ENCODE results near the gene HSPG2. TPM values are rescaled to one million over a fixed set of nuclear protein-coding genes. Genes with fewer than 3 reads are reported as not detected.
A peak's percentile ranks its signal among the peaks of the same experiment; 100 is the strongest.

Gene HSPG2
- total and polyA plus RNA-seq, 9 of the 15 experiments (the other 6 are each of a cell fraction or from before 2014, with no cell fraction given): 0.14 to 160 (median 15.7) TPM

DNA sequence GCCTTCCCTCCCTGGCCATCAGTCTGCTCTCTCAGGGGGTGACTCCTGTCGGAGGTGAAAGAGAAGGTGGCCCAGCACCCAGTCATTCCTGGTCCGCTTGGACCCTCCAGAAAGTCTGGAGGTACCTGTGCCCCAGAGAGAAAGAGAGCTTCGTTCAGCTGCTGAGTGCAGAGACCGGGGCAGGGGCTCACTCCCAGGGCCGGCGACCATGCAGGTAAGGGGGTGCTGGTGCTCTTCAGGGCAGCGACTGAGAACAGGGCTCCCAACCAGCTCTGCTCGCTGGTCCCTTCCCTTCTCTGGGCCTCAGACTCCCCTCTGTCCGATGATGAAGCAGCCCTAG is 30.1 kb downstream of the HSPG2 start (continued):
- TF ChIP-seq ZNF699 (CRISPR knock-in tag; IDR thresholded peaks at IDR 0.05; ENCODE audit: insufficient replicate concordance) (no peak), RUNX1 (IDR thresholded peaks at IDR 0.05; ENCODE audit: low read depth) (no peak), ILK (tag; IDR thresholded peaks at IDR 0.05; ENCODE audit: borderline replicate concordance, low read depth) (no peak), POLR2G (IDR thresholded peaks at IDR 0.05; ENCODE audit: low read depth, low read length) (peak; percentile 40; the same call in 1 of the 2 replicates), NFYB (IDR thresholded peaks at IDR 0.05; ENCODE audit: extremely low read depth, insufficient read length) (no peak), ZFX (CRISPR knock-in tag; IDR thresholded peaks at IDR 0.05) (peak; percentile 40), HDGF (IDR thresholded peaks at IDR 0.05) (peak; percentile 34; the same call in 1 of the 2 replicates), JUN (IDR thresholded peaks at IDR 0.05; ENCODE audit: borderline replicate concordance, low read depth, low read length) (0 out of 2 replicates have a peak, but pooled peaks have one; percentile 3), JUN (CRISPR knock-in tag; IDR thresholded peaks at IDR 0.05; ENCODE audit: borderline replicate concordance) (no peak), ZNF143 (CRISPR knock-in tag; IDR thresholded peaks at IDR 0.05) (no peak), SAFB (IDR thresholded peaks at IDR 0.05; ENCODE audit: borderline replicate concordance, low read depth, low read length) (no peak)
- TF ChIP-seq, protein P1, sequence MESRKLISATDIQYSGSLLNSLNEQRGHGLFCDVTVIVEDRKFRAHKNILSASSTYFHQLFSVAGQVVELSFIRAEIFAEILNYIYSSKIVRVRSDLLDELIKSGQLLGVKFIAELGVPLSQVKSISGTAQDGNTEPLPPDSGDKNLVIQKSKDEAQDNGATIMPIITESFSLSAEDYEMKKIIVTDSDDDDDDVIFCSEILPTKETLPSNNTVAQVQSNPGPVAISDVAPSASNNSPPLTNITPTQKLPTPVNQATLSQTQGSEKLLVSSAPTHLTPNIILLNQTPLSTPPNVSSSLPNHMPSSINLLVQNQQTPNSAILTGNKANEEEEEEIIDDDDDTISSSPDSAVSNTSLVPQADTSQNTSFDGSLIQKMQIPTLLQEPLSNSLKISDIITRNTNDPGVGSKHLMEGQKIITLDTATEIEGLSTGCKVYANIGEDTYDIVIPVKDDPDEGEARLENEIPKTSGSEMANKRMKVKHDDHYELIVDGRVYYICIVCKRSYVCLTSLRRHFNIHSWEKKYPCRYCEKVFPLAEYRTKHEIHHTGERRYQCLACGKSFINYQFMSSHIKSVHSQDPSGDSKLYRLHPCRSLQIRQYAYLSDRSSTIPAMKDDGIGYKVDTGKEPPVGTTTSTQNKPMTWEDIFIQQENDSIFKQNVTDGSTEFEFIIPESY (CRISPR knock-in tag; IDR thresholded peaks at IDR 0.05): no peak
- TF ChIP-seq, protein P2, sequence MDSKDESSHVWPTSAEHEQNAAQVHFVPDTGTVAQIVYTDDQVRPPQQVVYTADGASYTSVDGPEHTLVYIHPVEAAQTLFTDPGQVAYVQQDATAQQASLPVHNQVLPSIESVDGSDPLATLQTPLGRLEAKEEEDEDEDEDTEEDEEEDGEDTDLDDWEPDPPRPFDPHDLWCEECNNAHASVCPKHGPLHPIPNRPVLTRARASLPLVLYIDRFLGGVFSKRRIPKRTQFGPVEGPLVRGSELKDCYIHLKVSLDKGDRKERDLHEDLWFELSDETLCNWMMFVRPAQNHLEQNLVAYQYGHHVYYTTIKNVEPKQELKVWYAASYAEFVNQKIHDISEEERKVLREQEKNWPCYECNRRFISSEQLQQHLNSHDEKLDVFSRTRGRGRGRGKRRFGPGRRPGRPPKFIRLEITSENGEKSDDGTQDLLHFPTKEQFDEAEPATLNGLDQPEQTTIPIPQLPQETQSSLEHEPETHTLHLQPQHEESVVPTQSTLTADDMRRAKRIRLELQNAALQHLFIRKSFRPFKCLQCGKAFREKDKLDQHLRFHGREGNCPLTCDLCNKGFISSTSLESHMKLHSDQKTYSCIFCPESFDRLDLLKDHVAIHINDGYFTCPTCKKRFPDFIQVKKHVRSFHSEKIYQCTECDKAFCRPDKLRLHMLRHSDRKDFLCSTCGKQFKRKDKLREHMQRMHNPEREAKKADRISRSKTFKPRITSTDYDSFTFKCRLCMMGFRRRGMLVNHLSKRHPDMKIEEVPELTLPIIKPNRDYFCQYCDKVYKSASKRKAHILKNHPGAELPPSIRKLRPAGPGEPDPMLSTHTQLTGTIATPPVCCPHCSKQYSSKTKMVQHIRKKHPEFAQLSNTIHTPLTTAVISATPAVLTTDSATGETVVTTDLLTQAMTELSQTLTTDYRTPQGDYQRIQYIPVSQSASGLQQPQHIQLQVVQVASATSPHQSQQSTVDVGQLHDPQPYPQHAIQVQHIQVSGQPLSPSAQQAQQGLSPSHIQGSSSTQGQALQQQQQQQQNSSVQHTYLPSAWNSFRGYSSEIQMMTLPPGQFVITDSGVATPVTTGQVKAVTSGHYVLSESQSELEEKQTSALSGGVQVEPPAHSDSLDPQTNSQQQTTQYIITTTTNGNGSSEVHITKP (IDR thresholded peaks at IDR 0.05; ENCODE audit: partially characterized antibody): peak; percentile 4
- TF ChIP-seq, protein P3, sequence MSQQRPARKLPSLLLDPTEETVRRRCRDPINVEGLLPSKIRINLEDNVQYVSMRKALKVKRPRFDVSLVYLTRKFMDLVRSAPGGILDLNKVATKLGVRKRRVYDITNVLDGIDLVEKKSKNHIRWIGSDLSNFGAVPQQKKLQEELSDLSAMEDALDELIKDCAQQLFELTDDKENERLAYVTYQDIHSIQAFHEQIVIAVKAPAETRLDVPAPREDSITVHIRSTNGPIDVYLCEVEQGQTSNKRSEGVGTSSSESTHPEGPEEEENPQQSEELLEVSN (IDR thresholded peaks at IDR 0.05; ENCODE audit: borderline replicate concordance in 1 of 2, extremely low read depth in 1 of 2, insufficient read depth in 1 of 2, insufficient read length in 1 of 2, low read depth in 1 of 2, low read length in 1 of 2, poor library complexity in 1 of 2, severe bottlenecking in 1 of 2): no peak
- TF ChIP-seq, protein P4, sequence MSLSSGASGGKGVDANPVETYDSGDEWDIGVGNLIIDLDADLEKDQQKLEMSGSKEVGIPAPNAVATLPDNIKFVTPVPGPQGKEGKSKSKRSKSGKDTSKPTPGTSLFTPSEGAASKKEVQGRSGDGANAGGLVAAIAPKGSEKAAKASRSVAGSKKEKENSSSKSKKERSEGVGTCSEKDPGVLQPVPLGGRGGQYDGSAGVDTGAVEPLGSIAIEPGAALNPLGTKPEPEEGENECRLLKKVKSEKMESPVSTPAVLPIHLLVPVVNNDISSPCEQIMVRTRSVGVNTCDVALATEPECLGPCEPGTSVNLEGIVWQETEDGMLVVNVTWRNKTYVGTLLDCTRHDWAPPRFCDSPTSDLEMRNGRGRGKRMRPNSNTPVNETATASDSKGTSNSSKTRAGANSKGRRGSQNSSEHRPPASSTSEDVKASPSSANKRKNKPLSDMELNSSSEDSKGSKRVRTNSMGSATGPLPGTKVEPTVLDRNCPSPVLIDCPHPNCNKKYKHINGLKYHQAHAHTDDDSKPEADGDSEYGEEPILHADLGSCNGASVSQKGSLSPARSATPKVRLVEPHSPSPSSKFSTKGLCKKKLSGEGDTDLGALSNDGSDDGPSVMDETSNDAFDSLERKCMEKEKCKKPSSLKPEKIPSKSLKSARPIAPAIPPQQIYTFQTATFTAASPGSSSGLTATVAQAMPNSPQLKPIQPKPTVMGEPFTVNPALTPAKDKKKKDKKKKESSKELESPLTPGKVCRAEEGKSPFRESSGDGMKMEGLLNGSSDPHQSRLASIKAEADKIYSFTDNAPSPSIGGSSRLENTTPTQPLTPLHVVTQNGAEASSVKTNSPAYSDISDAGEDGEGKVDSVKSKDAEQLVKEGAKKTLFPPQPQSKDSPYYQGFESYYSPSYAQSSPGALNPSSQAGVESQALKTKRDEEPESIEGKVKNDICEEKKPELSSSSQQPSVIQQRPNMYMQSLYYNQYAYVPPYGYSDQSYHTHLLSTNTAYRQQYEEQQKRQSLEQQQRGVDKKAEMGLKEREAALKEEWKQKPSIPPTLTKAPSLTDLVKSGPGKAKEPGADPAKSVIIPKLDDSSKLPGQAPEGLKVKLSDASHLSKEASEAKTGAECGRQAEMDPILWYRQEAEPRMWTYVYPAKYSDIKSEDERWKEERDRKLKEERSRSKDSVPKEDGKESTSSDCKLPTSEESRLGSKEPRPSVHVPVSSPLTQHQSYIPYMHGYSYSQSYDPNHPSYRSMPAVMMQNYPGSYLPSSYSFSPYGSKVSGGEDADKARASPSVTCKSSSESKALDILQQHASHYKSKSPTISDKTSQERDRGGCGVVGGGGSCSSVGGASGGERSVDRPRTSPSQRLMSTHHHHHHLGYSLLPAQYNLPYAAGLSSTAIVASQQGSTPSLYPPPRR (CRISPR knock-in tag; IDR thresholded peaks at IDR 0.05; ENCODE audit: borderline replicate concordance): 0 out of 2 replicates have a peak, but pooled peaks have one; percentile 68
